HG02759 (cell line): ENCODE data around the gene SLC22A16.
"Not testable (repeated sequence)": the region's sequence is repeated elsewhere in the genome, so short reads cannot be mapped to it uniquely, and the experiment has no call there.

Experiments used
- ATAC-seq: cut with Tn5 transposase; IDR thresholded peaks from one replicate; pipeline ENCODE4 v1.9.1; 2021; ENCODE audit warnings: mild to moderate bottlenecking, moderate library complexity; ENCODE audit not compliant: unreplicated experiment

SLC22A16 gene

GRCh38 chr6:110490110-110490509, 13.7 kb upstream of the SLC22A16 start:
- ATAC-seq: no peak

DNA sequence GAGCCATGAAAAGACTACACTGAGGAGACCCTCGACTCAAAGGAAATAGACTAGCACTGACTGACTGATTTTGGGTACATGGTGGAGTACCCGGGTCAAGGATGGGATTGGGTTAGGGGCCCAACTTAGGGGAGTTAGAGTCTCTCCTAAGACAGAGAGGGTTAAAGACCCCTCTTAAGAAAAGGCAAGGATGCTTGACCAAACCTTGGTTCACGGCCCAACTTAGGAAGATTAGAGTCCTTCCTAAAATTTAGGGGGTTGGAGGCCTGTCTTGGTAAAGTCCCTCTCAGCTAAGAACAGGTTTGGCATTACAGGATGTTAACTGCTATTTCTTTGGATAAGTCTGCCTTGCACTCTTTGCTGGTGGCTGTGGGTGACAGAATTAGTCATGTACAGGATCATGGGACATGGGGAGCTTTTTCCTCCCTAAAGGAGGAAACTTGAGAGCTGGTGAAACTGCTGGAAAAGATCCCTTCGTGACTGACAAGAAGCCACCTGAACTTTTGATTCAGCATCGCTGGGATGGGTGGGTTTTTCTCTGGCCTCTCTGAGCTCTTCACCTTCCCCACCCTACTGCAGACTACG, 12.3 kb upstream of the SLC22A16 start:
- ATAC-seq: no peak

DNA sequence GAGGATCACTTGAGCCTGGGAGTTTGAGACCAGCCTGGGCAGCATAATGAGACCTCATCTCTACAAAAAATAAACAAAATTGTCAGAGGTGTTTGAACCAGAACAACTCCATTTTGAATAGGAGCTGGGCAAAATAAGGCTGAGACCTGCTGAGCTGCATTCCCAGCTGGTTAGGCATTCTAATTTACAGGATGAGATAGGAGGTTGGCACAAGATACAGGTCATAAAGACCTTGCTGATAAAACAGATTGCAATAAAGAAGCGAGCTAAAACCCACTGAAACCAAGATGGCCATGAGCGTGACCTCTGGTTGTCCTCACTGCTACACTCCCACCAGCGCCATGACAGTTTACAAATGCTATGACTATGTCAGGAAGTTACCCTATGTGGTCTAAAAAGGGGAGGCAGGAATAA, 11.6 kb upstream of the SLC22A16 start:
- ATAC-seq: not testable (repeated sequence)

DNA sequence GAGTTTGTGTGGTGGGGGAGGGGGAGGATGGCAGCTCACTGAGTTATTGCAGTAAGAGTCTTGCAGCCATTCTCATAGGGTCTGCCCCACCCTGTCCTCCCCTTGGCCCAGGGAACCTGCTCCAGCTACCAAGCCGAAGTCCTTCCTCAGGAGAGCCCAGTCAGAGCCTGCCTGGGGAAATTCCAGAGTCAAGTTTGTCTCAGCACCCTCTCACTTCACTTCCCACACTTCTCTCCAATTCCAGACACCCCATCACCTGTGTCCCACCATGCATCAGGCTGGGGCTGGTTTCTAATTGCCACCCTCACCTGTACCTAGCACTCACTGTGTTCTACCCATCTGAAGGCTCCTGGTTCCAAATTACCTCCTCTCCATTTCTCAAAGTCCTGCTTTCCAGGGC, 10.3 kb upstream of the SLC22A16 start:
- no peak for ATAC-seq

DNA sequence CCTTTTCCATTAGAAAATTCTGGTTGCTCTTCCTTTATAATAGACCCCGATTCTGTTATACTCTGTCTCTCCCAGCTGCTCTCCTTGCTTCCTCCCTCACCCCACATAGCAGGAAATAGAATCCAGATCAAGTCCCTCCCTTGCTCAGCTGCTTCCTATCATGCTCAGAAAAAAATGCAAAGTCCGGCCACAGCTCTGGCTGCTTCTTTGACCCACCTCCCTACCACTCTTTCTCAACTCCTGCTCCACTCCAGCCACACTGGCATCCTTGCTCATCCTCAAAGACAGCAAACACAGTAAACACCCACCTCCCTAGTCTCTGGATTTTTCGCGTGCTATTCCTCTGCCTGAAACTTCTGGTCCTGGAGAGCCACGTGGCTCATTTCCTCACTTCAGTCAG, 9.1 kb upstream of the SLC22A16 start:
- ATAC-seq: no peak

- ATAC-seq: no peak
Measured at GRCh38 chr6:110484321-110484720, 7.9 kb upstream of the SLC22A16 start.

GRCh38 chr6:110482774-110483400, 6.5 kb upstream of the SLC22A16 start:
- ATAC-seq: no peak

DNA sequence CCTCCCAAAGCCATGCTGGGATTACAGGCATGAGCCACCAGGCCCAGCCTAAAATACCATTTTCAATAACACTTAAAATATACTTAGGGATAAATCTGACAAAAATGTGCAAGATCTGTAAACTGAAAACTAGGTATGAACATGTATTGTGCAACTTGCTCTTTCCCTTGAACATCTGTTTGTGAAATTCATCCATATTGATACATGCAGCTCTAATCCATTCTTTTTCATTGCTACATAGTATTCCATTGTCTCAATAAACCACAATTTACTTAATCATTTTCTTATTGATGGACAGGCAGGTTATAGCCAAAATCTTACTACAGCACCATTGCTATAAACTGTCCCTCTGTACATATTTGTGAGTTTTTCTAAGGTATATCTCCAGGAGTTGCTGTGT, 4.7 kb upstream of the SLC22A16 start:
- ATAC-seq: no peak

- ATAC-seq: no peak
Measured at GRCh38 chr6:110475066-110475653, 1.3 kb downstream of the SLC22A16 start.

- no peak for ATAC-seq
Measured at GRCh38 chr6:110474500-110474899, 1.9 kb downstream of the SLC22A16 start.

GRCh38 chr6:110472739-110473138, 3.7 kb downstream of the SLC22A16 start:
- no peak for ATAC-seq

- no peak for ATAC-seq
Measured at GRCh38 chr6:110471726-110472365, 4.6 kb downstream of the SLC22A16 start.

GRCh38 chr6:110468731-110469130, 7.7 kb downstream of the SLC22A16 start:
- ATAC-seq: no peak

DNA sequence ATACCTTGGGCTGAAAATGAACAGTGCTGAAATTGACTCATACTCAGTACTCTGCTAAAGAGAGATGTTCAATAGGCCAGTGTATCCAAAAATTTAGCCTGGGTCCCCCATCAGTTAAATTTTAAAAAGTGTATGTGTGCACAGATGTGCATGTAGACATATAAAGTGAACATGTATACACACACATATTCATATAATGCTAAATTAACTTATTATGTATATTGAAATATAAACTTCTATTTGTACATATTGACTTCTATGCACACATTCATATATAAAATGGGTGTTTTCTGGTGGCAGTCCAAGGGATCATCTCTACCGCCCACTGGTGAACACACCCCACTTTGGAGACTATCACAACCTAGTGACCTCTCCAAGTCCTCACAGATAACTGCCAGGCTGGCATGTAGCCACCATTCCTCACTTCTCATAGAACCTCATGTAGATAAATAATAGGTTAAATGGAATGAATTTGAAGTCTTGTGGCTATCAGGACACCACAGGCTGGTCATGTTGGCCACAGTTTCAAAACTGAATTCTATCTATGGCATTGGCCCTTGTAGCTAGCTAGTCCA, 8.8 kb downstream of the SLC22A16 start:
- no peak for ATAC-seq

- ATAC-seq: no peak
Measured at GRCh38 chr6:110462884-110463481, 13.4 kb downstream of the SLC22A16 start.

- ATAC-seq: no peak
Measured at GRCh38 chr6:110461376-110461775, 15.0 kb downstream of the SLC22A16 start.

- ATAC-seq: no peak
Measured at GRCh38 chr6:110459137-110459536, 17.3 kb downstream of the SLC22A16 start.

DNA sequence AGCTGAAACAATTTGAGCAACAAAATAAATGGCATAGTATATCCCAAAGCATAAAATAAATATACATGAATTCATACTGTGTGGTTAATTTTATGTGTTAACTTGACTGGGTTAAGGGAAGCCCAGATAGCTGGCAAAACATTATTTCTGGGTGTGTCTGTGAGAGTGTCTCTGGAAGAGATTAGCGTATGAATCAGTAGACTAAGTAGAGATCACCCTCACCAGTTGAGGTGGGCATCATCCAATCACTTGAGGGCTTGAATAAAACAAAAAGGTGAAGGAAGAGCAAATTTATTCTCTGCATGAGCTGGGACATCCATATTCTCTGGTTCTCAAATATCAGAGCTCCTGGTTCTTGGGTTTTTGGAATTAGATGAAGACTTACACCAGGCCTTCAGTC, 17.9 kb downstream of the SLC22A16 start:
- ATAC-seq: no peak

GRCh38 chr6:110457567-110458175, 18.7 kb downstream of the SLC22A16 start:
- ATAC-seq: not testable (repeated sequence)

DNA sequence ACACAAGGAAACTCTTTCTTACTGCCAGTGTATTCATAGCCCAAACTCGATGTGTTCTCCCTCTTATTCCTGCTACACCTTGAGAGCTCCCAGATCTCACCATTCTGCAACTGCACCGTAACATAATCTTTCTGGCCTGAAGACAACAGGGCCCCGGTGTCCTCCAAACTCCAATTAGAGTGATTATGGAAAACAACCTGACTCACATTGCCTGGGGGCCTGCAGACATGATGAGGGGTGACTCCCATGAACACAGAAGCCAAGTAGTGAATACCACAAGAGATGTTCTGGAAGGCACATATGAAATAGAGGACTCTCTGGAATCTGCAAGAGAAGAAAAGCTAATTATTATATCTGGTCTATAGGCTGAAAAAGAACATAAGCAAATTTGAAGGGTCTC, 19.7 kb downstream of the SLC22A16 start:
- no peak for ATAC-seq

GRCh38 chr6:110449541-110449895, 26.9 kb downstream of the SLC22A16 start:
- ATAC-seq: no peak
